HepG2 (cell line): ENCODE results near the gene TRAPPC5.

Experiments used
- MAX ChIP-seq: IDR thresholded peaks from 2 replicates; pipeline ENCODE4 v1.6.1; 2012; ENCODE audit warnings: inconsistent platforms
- NR1H2 ChIP-seq: sonication (generic); formaldehyde crosslinking; IDR thresholded peaks from 2 replicates; pipeline ENCODE4 v1.8.1; 2022; ENCODE audit warnings: low read depth, missing genetic modification reagents, borderline replicate concordance
- RBM22 ChIP-seq: fragments of 200-400 bp; formaldehyde crosslinking; optimal IDR thresholded peaks from 2 replicates; pipeline ENCODE3; 2017; ENCODE audit warnings: mild to moderate bottlenecking, low read length, moderate library complexity
- ZBTB8A ChIP-seq: sonication (generic); formaldehyde crosslinking; IDR thresholded peaks from 2 replicates; pipeline ENCODE4 v1.4.0; 2020; ENCODE audit warnings: mild to moderate bottlenecking, low read depth, missing genetic modification reagents, borderline replicate concordance
- ZNF160 ChIP-seq: sonication (generic); formaldehyde crosslinking; IDR thresholded peaks from 2 replicates; pipeline ENCODE4 v1.8.0; 2022; ENCODE audit warnings: mild to moderate bottlenecking, inconsistent platforms, missing genetic modification reagents
- ZNF318 ChIP-seq: sonication (generic); formaldehyde crosslinking; IDR thresholded peaks from 2 replicates; pipeline ENCODE4 v1.4.0; 2020; ENCODE audit warnings: mild to moderate bottlenecking, missing genetic modification reagents
- ZNF512 ChIP-seq: sonication (generic); formaldehyde crosslinking; IDR thresholded peaks from 2 replicates; pipeline ENCODE4 v1.4.0; 2020; ENCODE audit warnings: mild to moderate bottlenecking, missing genetic modification reagents
- ZNF550 ChIP-seq: sonication (generic); formaldehyde crosslinking; IDR thresholded peaks from 2 replicates; pipeline ENCODE4 v1.4.0; 2020; ENCODE audit warnings: mild to moderate bottlenecking, missing genetic modification reagents, borderline replicate concordance

GRCh38 chr19:7736148-7736547 is 55.5 kb downstream of the TRAPPC5 start:
- TF ChIP-seq NR1H2 (CRISPR knock-in tag) = no peak
- TF ChIP-seq ZNF160 (CRISPR knock-in tag) = no peak
- TF ChIP-seq ZNF512 (CRISPR knock-in tag) = peak; percentile 61; the same call in 1 of the 2 replicates
- no peak for TF ChIP-seq ZNF550 (CRISPR knock-in tag)
- TF ChIP-seq ZBTB8A (CRISPR knock-in tag) = no peak
- no peak for TF ChIP-seq ZNF318 (CRISPR knock-in tag)
- TF ChIP-seq MAX = no peak
- no peak for TF ChIP-seq RBM22
